ENCODE data around the gene AFF3.

Gene AFF3

GRCh38 chr2:99905636-99906035, 236.8 kb downstream of the AFF3 start:
- no peak for TF ChIP-seq RAD21 (IDR thresholded peaks at IDR 0.05; ENCODE audit: low read depth)
- TF ChIP-seq YY1 (IDR thresholded peaks at IDR 0.05; ENCODE audit: low read depth): no peak
- TF ChIP-seq EP300 (IDR thresholded peaks at IDR 0.05; ENCODE audit: borderline replicate concordance): no peak
- TF ChIP-seq CEBPB (IDR thresholded peaks at IDR 0.05): no peak
- TF ChIP-seq NFIC (IDR thresholded peaks at IDR 0.05): no peak
- TF ChIP-seq TEAD4 (IDR thresholded peaks at IDR 0.05): no peak
- TF ChIP-seq REST (IDR thresholded peaks at IDR 0.05; ENCODE audit: low read depth): no peak
- TF ChIP-seq CREB1 (IDR thresholded peaks at IDR 0.05; ENCODE audit: low read depth): no peak
- no peak for TF ChIP-seq FOXM1 (IDR thresholded peaks at IDR 0.05; ENCODE audit: borderline replicate concordance, low read depth)
- no peak for TF ChIP-seq ZBTB7A (IDR thresholded peaks at IDR 0.05; ENCODE audit: low read depth)
- TF ChIP-seq TCF12 (IDR thresholded peaks at IDR 0.05; ENCODE audit: low read depth): no peak
- TF ChIP-seq USF1 (IDR thresholded peaks at IDR 0.05): no peak
- TF ChIP-seq EGR1 (IDR thresholded peaks at IDR 0.05): no peak
- TF ChIP-seq MAX (IDR thresholded peaks at IDR 0.05): no peak

- no peak for TF ChIP-seq MAX (IDR thresholded peaks at IDR 0.05)
- no peak for TF ChIP-seq FOXM1 (IDR thresholded peaks at IDR 0.05; ENCODE audit: borderline replicate concordance, low read depth)
- TF ChIP-seq RAD21 (IDR thresholded peaks at IDR 0.05; ENCODE audit: low read depth): no peak
- TF ChIP-seq NFIC (IDR thresholded peaks at IDR 0.05): no peak
- TF ChIP-seq CREB1 (IDR thresholded peaks at IDR 0.05; ENCODE audit: low read depth): no peak
- TF ChIP-seq TCF12 (IDR thresholded peaks at IDR 0.05; ENCODE audit: low read depth): no peak
- TF ChIP-seq TEAD4 (IDR thresholded peaks at IDR 0.05): no peak
- no peak for TF ChIP-seq ZBTB7A (IDR thresholded peaks at IDR 0.05; ENCODE audit: low read depth)
- no peak for TF ChIP-seq EP300 (IDR thresholded peaks at IDR 0.05; ENCODE audit: borderline replicate concordance)
- TF ChIP-seq USF1 (IDR thresholded peaks at IDR 0.05): no peak
- no peak for TF ChIP-seq REST (IDR thresholded peaks at IDR 0.05; ENCODE audit: low read depth)
- no peak for TF ChIP-seq TAF1 (IDR thresholded peaks at IDR 0.05; ENCODE audit: low read depth)
- no peak for TF ChIP-seq CEBPB (IDR thresholded peaks at IDR 0.05)
These were observed 237.4 kb downstream of the AFF3 start for GRCh38 chr2:99905025-99905424.

GRCh38 chr2:99903981-99904380, 238.4 kb downstream of the AFF3 start:
- TF ChIP-seq FOXM1 (IDR thresholded peaks at IDR 0.05; ENCODE audit: borderline replicate concordance, low read depth) (no peak), REST (IDR thresholded peaks at IDR 0.05; ENCODE audit: low read depth) (no peak), TCF12 (IDR thresholded peaks at IDR 0.05; ENCODE audit: low read depth) (no peak), TEAD4 (IDR thresholded peaks at IDR 0.05) (no peak), MAX (IDR thresholded peaks at IDR 0.05) (no peak), CEBPB (IDR thresholded peaks at IDR 0.05) (no peak), EGR1 (IDR thresholded peaks at IDR 0.05) (no peak), TAF1 (IDR thresholded peaks at IDR 0.05; ENCODE audit: low read depth) (no peak), EP300 (IDR thresholded peaks at IDR 0.05; ENCODE audit: borderline replicate concordance) (no peak), NFIC (IDR thresholded peaks at IDR 0.05) (no peak), YY1 (IDR thresholded peaks at IDR 0.05; ENCODE audit: low read depth) (no peak), USF1 (IDR thresholded peaks at IDR 0.05) (no peak), CREB1 (IDR thresholded peaks at IDR 0.05; ENCODE audit: low read depth) (no peak), ZBTB7A (IDR thresholded peaks at IDR 0.05; ENCODE audit: low read depth) (no peak)

GRCh38 chr2:99900556-99900955, 241.8 kb downstream of the AFF3 start:
- TF ChIP-seq TCF12 (IDR thresholded peaks at IDR 0.05; ENCODE audit: low read depth): no peak
- TF ChIP-seq CREB1 (IDR thresholded peaks at IDR 0.05; ENCODE audit: low read depth): no peak
- TF ChIP-seq REST (IDR thresholded peaks at IDR 0.05; ENCODE audit: low read depth): no peak
- TF ChIP-seq CEBPB (IDR thresholded peaks at IDR 0.05): no peak
- TF ChIP-seq EGR1 (IDR thresholded peaks at IDR 0.05): no peak
- TF ChIP-seq RAD21 (IDR thresholded peaks at IDR 0.05; ENCODE audit: low read depth): no peak
- TF ChIP-seq NFIC (IDR thresholded peaks at IDR 0.05): no peak
- TF ChIP-seq YY1 (IDR thresholded peaks at IDR 0.05; ENCODE audit: low read depth): no peak
- no peak for TF ChIP-seq USF1 (IDR thresholded peaks at IDR 0.05)

Measured in Ishikawa (cell line).